WTC11 (cell line): ENCODE results near the gene STAMBPL1.

Source experiments
- ELF4 ChIP-seq: sonication (generic); formaldehyde crosslinking; IDR thresholded peaks from 2 replicates; pipeline ENCODE4 v1.8.1; 2022; ENCODE audit warnings: low read depth, mild to moderate bottlenecking, moderate library complexity, missing genetic modification reagents
- IRF1 ChIP-seq: sonication (generic); formaldehyde crosslinking; IDR thresholded peaks from 2 replicates; pipeline ENCODE4 v1.8.0; 2023; ENCODE audit warnings: missing genetic modification reagents
- IRF2 ChIP-seq: sonication (generic); formaldehyde crosslinking; IDR thresholded peaks from 2 replicates; pipeline ENCODE4 v1.8.0; 2022; ENCODE audit warnings: low read depth, missing genetic modification reagents, borderline replicate concordance
- JAZF1 ChIP-seq: fragments of 250-450 bp; sonication (Bioruptor Pico); IDR thresholded peaks from 2 replicates; pipeline ENCODE4 v1.9.0; 2021; ENCODE audit warnings: moderate library complexity, mild to moderate bottlenecking, inconsistent platforms
- NR1H2 ChIP-seq: sonication (generic); formaldehyde crosslinking; IDR thresholded peaks from 2 replicates; pipeline ENCODE4 v1.9.0; 2021; ENCODE audit warnings: mild to moderate bottlenecking, moderate library complexity, missing genetic modification reagents
- SMAD4 ChIP-seq: sonication (generic); formaldehyde crosslinking; IDR thresholded peaks from 2 replicates; pipeline ENCODE4 v1.8.0; 2022; ENCODE audit warnings: mild to moderate bottlenecking, missing genetic modification reagents
- TCF7 ChIP-seq: sonication (generic); formaldehyde crosslinking; IDR thresholded peaks from 2 replicates; pipeline ENCODE4 v1.8.0; 2022; ENCODE audit warnings: mild to moderate bottlenecking, low read depth, missing genetic modification reagents, moderate library complexity
- TEAD1 ChIP-seq: sonication (generic); formaldehyde crosslinking; IDR thresholded peaks from 2 replicates; pipeline ENCODE4 v1.8.0; 2022; ENCODE audit warnings: mild to moderate bottlenecking, missing genetic modification reagents
- ZNF121 ChIP-seq: sonication (generic); formaldehyde crosslinking; IDR thresholded peaks from 2 replicates; pipeline ENCODE4 v1.8.0; 2023; ENCODE audit warnings: missing genetic modification reagents
- ZNF232 ChIP-seq: sonication (generic); formaldehyde crosslinking; IDR thresholded peaks from 2 replicates; pipeline ENCODE4 v1.8.0; 2022; ENCODE audit warnings: mild to moderate bottlenecking, missing genetic modification reagents
- ZNF671 ChIP-seq: fragments of 250-450 bp; sonication (Bioruptor Pico); IDR thresholded peaks from 2 replicates; pipeline ENCODE4 v1.8.0; 2021; ENCODE audit warnings: mild to moderate bottlenecking
- TF ChIP-seq, protein P1 (sequence below): fragments of 250-450 bp; sonication (Bioruptor Pico); conservative IDR thresholded peaks from 2 replicates; pipeline ENCODE4 v1.9.0; 2021; ENCODE audit warnings: mild to moderate bottlenecking
- TF ChIP-seq, protein P2 (sequence below): fragments of 200-600 bp; IDR thresholded peaks from 2 replicates; pipeline ENCODE4 v1.8.0; 2022; ENCODE audit warnings: antibody characterized with exemption
- TF ChIP-seq, protein P3 (sequence below): sonication (generic); formaldehyde crosslinking; IDR thresholded peaks from 2 replicates; pipeline ENCODE4 v1.8.0; 2022; ENCODE audit warnings: mild to moderate bottlenecking, missing genetic modification reagents

DNA sequence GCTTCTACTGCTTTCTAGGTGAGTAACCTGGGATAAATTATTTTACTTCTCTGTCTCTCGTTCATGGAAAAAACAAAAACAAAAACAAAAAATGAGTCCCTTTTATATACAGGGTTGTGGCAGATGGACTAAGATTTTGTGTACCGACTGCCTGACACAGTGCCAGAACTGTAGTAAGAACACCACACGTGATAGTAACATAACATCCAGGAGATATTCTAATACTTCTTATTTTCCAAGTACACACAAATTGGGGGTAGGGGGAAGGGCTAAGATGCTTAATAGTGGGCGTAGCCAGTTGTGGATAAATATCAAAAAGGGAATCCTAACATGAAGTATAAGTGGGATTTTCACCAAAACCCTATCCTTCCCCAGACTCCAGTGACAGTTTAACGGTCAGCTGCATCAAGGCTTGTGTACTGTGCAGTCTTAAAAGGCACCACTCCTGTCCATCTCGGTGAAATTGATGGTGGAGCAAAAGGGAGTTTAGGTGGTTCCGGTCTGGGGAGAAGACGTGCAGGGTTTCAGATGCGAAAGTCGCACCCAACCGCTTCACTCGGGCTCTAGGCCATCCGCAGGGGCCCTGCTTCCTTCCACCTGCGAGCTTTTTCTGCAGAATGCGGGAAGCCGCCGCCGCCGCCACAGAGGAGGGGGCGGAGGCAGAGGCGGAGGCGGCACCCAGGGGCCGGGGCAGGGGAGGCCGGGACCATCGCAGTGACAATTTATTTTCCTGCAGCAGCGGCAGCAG lies at the start of gene STAMBPL1:
- TF ChIP-seq NR1H2 (CRISPR knock-in tag) (no peak), IRF1 (CRISPR knock-in tag) (no peak), SMAD4 (no peak), TCF7 (no peak), ZNF671 (no peak), TEAD1 (CRISPR knock-in tag) (no peak), ZNF121 (CRISPR knock-in tag) (no peak), ZNF232 (CRISPR knock-in tag) (no peak), JAZF1 (CRISPR knock-in tag) (no peak), ELF4 (CRISPR knock-in tag) (no peak), IRF2 (CRISPR knock-in tag) (no peak)
- TF ChIP-seq, protein P1, sequence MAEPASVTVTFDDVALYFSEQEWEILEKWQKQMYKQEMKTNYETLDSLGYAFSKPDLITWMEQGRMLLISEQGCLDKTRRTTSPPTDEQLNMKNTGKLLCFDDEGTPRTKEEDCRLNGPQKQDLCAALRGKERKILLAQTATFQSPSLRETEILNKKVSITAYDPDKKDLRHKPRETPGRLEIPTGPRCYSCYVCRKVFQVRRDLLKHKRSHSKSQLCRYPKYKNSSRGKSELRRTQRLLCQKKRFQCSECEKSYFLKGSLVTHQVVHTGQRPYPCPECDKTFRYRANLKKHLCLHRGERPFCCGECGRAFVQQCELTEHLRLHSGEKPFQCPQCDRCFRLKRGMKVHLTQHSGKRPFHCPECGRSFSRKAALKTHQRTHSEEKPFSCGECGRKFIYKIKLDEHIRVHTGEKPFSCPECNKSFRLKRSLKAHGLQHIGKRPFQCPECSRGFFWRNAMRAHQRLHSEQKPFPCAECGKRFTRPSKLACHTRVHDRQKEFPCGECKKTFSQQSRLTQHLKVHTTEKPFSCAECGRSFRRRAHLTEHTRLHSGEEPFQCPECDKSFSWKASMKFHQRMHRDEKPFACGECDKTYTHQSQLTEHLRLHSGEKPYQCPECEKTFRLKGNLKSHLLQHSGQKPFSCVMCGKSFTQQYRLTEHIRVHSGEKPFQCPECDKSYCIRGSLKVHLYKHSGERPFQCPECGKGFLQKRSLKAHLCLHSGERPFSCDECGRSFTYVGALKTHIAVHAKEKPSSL (CRISPR knock-in tag): no peak
- TF ChIP-seq, protein P2, sequence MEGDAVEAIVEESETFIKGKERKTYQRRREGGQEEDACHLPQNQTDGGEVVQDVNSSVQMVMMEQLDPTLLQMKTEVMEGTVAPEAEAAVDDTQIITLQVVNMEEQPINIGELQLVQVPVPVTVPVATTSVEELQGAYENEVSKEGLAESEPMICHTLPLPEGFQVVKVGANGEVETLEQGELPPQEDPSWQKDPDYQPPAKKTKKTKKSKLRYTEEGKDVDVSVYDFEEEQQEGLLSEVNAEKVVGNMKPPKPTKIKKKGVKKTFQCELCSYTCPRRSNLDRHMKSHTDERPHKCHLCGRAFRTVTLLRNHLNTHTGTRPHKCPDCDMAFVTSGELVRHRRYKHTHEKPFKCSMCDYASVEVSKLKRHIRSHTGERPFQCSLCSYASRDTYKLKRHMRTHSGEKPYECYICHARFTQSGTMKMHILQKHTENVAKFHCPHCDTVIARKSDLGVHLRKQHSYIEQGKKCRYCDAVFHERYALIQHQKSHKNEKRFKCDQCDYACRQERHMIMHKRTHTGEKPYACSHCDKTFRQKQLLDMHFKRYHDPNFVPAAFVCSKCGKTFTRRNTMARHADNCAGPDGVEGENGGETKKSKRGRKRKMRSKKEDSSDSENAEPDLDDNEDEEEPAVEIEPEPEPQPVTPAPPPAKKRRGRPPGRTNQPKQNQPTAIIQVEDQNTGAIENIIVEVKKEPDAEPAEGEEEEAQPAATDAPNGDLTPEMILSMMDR: no peak
- TF ChIP-seq, protein P3, sequence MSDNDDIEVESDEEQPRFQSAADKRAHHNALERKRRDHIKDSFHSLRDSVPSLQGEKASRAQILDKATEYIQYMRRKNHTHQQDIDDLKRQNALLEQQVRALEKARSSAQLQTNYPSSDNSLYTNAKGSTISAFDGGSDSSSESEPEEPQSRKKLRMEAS (CRISPR knock-in tag): no peak
